SKM-1 treated with dmso at 0.1 percent for 144 hours (cell line): Measurements from ENCODE around the gene SORBS2.
"Not testable (repeated sequence)": the region's sequence is repeated elsewhere in the genome, so short reads cannot be mapped to it uniquely, and the experiment has no call there.

Source experiments
- DNase-seq: peaks from one replicate; lab custom pipeline; 2025; ENCODE audit not compliant: unreplicated experiment; lab: John Stamatoyannopoulos, UW

SORBS2 gene

DNA sequence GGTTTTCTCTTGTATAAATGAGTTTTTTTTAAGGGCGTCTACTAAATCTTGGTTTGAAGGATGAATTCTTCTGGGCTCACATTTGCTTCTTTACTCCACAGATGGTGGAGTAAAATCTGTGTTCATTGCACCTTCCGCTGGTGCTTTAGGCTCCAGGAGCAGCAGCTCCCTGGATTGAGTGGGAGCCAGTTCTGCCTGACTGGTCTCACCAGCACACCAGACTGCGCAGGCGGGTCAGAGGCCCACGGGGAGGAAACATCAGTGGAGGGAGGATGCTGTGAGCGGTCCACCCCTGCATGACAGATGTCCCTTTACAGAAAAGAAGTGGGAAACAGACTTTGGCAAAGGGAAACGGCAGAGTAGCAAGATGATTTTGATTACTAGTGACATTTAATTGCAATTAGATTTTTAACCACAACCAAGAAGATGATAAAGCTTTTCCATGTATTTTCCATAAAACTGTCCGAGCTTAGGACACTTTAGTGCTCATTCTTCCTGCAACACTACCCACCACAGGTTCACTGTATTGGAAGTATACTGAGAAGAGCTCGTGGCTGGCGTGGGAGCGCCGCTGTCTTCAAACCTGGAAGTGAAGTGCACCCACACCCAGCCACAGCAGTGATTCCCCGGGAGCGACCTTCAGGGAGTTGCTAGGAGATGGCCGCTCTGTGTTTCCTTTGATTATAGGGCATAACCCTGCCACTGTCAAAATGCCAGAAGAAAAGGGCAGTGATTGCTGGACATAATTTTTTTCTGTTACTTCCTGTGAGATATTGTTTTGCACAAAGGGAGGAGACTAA is 95.2 kb downstream of the SORBS2 start:
- DNase-seq = no peak

DNA sequence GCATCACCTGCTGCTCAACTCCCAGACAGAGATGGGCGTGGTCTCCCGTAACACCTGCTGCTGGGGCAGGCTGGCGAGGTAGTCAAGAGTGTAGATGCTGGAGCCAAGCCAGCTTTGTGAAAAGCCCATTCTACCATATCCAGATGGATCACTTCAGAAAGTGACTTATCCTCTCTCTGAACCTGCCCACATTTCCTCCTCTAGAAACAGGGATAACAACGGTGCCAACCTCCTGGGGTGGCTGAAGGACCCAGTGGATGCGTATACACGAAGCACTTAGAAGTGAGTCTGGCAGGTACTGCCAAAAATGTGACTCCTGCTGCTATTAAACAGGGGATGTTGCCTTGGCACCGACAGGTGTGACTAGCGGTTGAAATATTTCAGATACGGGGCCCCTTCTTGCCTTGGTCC is 95.8 kb downstream of the SORBS2 start:
- no peak for DNase-seq

DNA sequence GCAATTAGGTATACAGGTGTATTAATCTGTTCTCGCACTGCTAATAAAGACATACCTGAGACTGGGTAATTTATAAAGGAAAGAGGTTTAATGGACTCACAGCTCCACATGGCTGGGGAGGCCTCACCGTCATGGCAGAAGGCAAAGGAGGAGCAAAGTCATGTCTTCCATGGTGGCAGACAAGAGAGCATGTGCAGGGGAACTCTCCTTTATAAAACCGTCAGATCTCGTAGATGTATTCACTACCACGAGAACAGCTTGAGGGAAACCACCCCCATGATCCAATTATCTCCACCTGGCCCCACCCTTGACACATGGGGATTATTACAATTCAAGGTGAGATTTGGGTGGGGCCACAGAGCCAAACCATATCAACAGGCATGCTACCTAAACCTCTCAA is 97.5 kb downstream of the SORBS2 start:
- not testable (repeated sequence) for DNase-seq

GRCh38 chr4:185713731-185714130 is 98.3 kb downstream of the SORBS2 start:
- no peak for DNase-seq

- DNase-seq = no peak
Observed at GRCh38 chr4:185713272-185713671, 98.7 kb downstream of the SORBS2 start.

DNA sequence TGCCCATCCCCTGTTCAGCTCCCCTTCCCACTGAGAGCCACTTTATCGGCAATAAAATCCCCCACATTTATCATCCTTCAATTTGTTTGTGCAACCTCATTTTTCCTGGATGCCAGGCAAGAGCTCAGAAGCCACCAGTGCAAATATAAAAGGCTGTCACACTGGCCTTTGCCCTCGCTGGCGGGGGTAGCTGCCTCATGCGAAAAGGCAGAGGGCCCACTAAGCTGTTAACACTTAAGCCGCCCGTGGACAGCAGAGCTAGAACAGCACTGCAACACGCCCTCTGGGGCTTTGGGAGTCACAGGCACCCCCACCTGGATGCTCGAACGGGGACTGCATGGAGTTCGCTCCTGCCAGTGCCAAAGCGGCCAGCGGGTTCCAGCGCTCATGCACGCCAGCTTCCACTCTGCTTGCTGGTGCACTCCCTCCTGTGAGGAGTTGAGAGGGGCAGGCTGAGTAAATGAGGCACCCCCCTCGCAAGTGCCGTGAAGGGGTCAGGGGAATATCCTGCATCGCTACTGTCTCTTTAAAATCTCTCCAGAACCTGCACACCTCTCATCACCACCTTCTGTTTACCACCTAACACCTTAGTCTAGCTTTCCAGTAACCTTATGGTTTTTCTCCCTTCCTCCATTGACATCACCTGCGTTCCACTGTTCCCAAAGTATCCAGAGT is 99.5 kb downstream of the SORBS2 start:
- no peak for DNase-seq

DNA sequence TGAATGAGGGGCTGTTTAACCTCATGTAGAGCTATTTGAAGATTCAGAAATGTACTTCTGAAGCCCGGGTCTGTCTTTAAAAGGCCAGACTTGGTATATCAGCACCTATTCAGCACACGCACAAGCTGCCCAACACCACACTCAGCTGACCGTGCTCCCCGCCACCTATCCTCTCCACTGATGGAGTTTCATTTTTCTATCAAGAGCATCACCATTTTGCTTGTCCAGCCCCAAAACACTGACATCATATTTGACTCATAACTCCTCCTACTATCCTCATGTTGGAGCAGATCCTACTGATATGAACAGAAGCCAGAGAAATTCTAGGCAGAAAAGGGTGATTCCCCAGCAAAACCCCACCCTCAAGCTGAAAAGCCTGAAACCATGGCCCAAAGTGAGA is 100.3 kb downstream of the SORBS2 start:
- no peak for DNase-seq

- no peak for DNase-seq
Observed at GRCh38 chr4:185710487-185710995, 101.5 kb downstream of the SORBS2 start.

- DNase-seq = no peak
Observed at GRCh38 chr4:185709802-185710486, 102.0 kb downstream of the SORBS2 start.

- no peak for DNase-seq
Observed at GRCh38 chr4:185708348-185708747, 103.6 kb downstream of the SORBS2 start.

DNA sequence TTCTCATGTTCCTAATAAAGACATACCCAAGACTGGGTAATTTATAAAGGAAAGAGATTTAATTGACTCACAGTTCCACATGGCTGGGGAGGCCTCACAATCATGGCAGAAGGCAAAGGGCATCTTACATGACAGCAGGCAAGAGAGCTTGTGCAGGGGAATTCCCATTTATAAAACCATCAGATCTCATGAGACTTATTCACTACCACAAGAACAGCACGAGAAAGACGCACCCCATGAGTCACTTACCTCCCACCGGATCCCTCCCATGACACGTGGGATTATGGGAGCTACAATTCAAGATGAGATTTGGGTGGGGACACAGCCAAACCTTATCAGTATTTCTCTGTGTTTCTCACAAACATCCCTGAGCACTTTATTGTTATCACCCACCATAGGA is 104.4 kb downstream of the SORBS2 start:
- not testable (repeated sequence) for DNase-seq

DNA sequence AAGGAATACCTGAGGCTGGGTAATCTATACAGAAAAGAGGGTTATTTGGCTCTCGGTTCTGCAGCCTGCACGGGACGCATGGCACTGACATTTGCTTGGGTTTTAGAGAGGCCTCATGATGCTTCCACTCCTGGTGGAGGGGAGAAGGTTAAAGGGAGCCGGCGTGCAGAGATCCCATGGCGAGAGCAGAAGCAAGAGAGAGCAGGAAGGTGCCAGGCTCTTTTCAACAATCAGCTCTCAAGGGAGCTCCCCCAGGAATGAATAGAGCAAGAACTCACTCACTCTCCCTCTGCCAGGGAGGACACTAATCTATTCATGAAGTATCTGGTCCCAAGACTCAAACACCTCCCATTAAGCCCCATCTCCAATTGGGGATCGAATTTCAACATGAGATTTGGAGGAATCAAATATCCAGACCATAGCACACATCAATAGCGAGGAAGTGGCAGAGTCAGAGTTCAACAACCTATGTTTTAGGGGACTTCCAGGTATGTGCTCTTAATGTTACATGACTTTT is 109.8 kb downstream of the SORBS2 start:
- DNase-seq = no peak

DNA sequence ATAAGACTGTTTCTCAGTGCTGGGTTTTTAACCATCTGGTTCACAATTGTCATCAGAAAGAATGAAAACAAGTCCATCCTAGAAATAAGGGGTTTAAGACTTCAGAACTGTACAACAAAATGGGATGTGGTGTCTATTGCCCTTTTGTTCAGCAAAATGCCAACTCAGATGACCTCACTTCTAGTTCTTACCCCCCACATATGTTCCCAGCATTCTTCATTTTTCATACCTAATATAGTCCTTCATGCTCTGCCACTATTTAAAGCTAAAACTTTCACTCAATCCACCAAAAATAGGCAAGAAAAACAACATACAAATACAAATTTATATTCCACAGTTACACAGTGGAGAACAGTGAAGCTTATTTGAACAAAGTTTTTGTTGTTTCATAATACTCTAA is 111.4 kb downstream of the SORBS2 start:
- DNase-seq = no peak

DNA sequence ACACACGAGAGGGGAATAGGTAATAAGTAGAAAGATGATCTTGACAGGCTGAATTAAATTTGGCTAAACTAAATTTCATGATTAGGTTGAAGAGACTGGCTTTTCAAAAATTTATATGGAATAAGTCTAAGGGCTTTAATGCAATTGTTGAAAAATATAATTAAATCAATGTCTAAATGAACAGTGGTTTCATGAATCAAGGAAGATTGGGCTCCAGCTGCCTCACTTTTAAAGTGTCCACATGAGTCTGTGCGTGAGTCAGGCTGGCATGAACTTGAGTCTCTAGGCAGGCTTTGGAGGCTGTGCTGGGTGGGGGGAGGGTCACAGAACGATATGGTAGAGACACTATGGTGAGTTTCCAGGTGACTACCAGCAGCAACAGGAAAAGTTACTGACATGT is 111.9 kb downstream of the SORBS2 start:
- DNase-seq = no peak

DNA sequence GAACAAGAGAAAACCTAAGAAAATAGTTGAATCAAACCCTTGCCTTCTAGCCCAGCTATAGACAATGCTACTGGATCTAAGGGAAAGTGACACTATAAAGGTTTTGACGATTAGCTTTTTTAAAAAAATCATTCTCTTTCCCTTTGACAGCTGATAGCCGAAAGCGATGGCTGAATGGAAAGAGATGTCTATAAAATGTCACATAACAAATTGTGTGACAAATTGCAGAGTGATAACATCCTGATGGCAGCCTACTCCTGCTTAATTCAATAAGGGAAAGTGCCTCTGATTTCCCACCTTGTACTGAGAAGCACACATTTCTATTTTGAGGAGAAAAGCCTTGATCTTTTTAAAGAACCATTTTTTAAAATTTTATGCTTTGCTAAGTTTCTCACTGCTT is 114.5 kb downstream of the SORBS2 start:
- no peak for DNase-seq

DNA sequence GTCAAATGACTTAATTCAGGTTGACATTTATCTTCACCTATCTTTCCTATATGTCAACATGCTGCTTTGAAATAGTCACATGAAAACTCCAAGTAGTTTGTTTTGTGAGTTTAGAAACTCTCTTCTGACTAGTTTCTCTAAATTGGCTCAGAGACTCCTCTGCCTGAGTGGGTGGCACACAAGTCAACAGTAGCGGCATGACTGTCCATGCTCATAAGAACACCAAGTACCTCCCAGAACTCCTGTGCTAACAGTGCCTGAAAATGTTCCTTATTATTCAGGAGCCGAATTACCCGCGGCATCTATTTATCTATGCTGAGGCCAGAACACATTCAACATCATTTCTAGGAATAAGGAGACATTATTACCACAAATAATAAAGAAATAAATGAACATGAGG is 116.3 kb downstream of the SORBS2 start:
- no peak for DNase-seq

- DNase-seq = no peak
Observed at GRCh38 chr4:185693548-185694215, 118.3 kb downstream of the SORBS2 start.

- DNase-seq = no peak
Observed at GRCh38 chr4:185689407-185689806, 122.6 kb downstream of the SORBS2 start.

- no peak for DNase-seq
Observed at GRCh38 chr4:185685804-185686203, 126.2 kb downstream of the SORBS2 start.

DNA sequence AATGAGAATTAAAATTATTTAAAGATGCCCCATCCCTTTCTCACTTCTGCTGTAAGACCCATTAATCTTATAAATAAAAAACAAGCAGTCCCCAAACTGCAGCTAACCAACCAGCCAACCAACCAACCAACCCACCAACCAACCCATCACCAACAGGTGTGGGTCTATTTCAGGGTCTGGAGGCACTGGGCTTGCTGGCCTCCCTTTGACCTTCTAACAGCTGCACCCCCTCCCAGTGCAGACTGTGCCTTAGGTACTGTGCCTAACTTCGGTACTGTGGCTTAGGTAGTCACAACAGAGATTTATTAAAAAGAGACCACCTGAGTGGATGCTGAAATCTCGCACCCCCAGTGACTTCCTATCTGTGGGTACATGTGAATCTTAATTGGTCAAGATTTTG is 128.1 kb downstream of the SORBS2 start:
- DNase-seq = no peak

DNA sequence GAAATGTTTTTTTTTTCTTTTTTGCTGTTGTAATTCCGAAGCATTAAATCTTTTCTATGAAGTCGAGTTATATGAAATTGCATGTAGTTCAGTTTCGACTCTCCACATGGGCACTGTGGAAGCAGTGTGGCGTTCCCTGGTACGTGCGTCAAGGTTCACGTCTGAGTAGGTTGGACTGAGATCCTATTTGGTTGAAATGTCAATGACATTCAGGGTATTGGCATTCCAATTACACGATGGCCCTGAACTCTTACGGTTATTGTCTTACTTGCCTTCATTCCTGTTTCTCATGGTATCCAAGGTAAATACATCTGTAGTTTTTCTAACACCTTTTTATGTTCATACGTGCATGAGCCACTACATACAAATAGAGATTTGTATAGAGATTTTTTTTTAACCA is 128.8 kb downstream of the SORBS2 start:
- DNase-seq = no peak
